NB4 (cell line): ENCODE results near the gene FAM193B.
A peak's percentile ranks its signal among the peaks of the same experiment; 100 is the strongest.

Experiments
- DNase-seq: peaks from one replicate; pipeline ENCODE4 v3.0.0; 2010; ENCODE audit warnings: low read depth
- H3K4me3 ChIP-seq: one replicate; pipeline ENCODE4 v1.5.1; 2011; ENCODE audit warnings: mild to moderate bottlenecking, low read depth, low read length, moderate library complexity
- CTCF ChIP-seq: IDR thresholded peaks from one replicate; pipeline ENCODE4 v1.5.1; 2012; ENCODE audit warnings: low read depth, low read length
- MAX ChIP-seq: IDR thresholded peaks from 2 replicates; pipeline ENCODE4 v1.6.1; 2011; ENCODE audit warnings: low read depth, low read length
- MYC ChIP-seq: IDR thresholded peaks from 2 replicates; pipeline ENCODE4 v1.6.1; 2011; ENCODE audit warnings: low read depth, low read length
- POLR2A ChIP-seq: IDR thresholded peaks from 2 replicates; pipeline ENCODE4 v1.6.1; 2011; ENCODE audit warnings: mild to moderate bottlenecking; ENCODE audit not compliant: insufficient read length; ENCODE audit errors: extremely low read depth

Gene FAM193B

GRCh38 chr5:177509381-177509951 is 44.9 kb downstream of the FAM193B start, which contains the start of gene DOK3:
TSS of gene DOK3 (minus strand) at chr5:177509826. CDS start at chr5:177509540, 286 bp downstream.
- peak; percentile 82 for DNase-seq
- peak within 1 kb of the TSS; percentile 82 for H3K4me3 ChIP-seq
- TF ChIP-seq MYC (peak; percentile 45), MAX (peak; percentile 55; the same call in 1 of the 2 replicates), CTCF (no peak), POLR2A (peak; percentile 28)

- H3K4me3 ChIP-seq = peak overlapping the region; percentile 82
- TF ChIP-seq MAX (no peak; the same call in 1 of the 2 replicates), POLR2A (no peak), CTCF (no peak), MYC (no peak)
- peak; percentile 83 for DNase-seq
Observed at GRCh38 chr5:177508837-177509236, 45.5 kb downstream of the FAM193B start.

- peak; percentile 52 for DNase-seq
- H3K4me3 ChIP-seq = peak overlapping the region; percentile 82
- TF ChIP-seq CTCF (no peak), MAX (no peak), MYC (no peak), POLR2A (no peak)
Observed at GRCh38 chr5:177508221-177508611, 46.1 kb downstream of the FAM193B start.

- DNase-seq = peak; percentile 63
- TF ChIP-seq MAX (no peak), MYC (no peak), POLR2A (no peak), CTCF (no peak)
Observed at GRCh38 chr5:177507596-177508220, 46.7 kb downstream of the FAM193B start.

GRCh38 chr5:177507165-177507564 is 47.2 kb downstream of the FAM193B start:
- TF ChIP-seq MYC (no peak), CTCF (peak; percentile 50), MAX (no peak), POLR2A (no peak)
- H3K4me3 ChIP-seq = peak overlapping the region; percentile 82
- peak; percentile 67 for DNase-seq

More at GRCh38 chr5:177507596-177508220, 46.7 kb downstream of the FAM193B start:
- H3K4me3 ChIP-seq = peak overlapping the region; percentile 82

- no peak overlapping the region for H3K4me3 ChIP-seq
- no peak for DNase-seq
- TF ChIP-seq POLR2A (no peak), CTCF (no peak), MYC (no peak), MAX (no peak)
Observed at GRCh38 chr5:177505075-177505474, 49.3 kb downstream of the FAM193B start.
